ENCODE measurements around the gene APOA4. TPM values are rescaled to one million over a fixed set of nuclear protein-coding genes. Genes with fewer than 3 reads are reported as not detected.

Gene APOA4
- total and polyA plus RNA-seq, 2 of the 13 experiments (the other 11 are each of a cell fraction or from before 2014, with no cell fraction given), result 3.8 to 7.2 TPM

GRCh38 chr11:116832350-116833290 is 9.5 kb upstream of the APOA4 start (continued):
- no peak; the same call in 1 of the 2 replicates for TF ChIP-seq PRDM4 (CRISPR knock-in tag; IDR thresholded peaks at IDR 0.05; ENCODE audit: borderline replicate concordance)
- TF ChIP-seq ZNF564 (CRISPR knock-in tag; IDR thresholded peaks at IDR 0.05), result 0 out of 2 replicates have a peak, but pooled peaks have one; percentile 78
- TF ChIP-seq NFYC (CRISPR knock-in tag; IDR thresholded peaks at IDR 0.05), result peak; percentile 58; the same call in 1 of the 2 replicates
- peak; percentile 34; the same call in 1 of the 2 replicates for TF ChIP-seq ZNF724P (CRISPR knock-in tag; IDR thresholded peaks at IDR 0.05; ENCODE audit: borderline replicate concordance)
- no peak for TF ChIP-seq MZF1 (CRISPR knock-in tag; IDR thresholded peaks at IDR 0.05; ENCODE audit: borderline replicate concordance)
- peak; percentile 99 for TF ChIP-seq RARA (CRISPR knock-in tag; IDR thresholded peaks at IDR 0.05)
- no peak for TF ChIP-seq CC2D1A (CRISPR knock-in tag; IDR thresholded peaks at IDR 0.05)
- no peak for TF ChIP-seq ZNF260 (CRISPR knock-in tag; IDR thresholded peaks at IDR 0.05; ENCODE audit: borderline replicate concordance, low read depth)
- no peak for TF ChIP-seq ZFP62 (CRISPR knock-in tag; IDR thresholded peaks at IDR 0.05)
- no peak for TF ChIP-seq ZSCAN20 (CRISPR knock-in tag; IDR thresholded peaks at IDR 0.05; ENCODE audit: borderline replicate concordance)
- TF ChIP-seq, protein P1, sequence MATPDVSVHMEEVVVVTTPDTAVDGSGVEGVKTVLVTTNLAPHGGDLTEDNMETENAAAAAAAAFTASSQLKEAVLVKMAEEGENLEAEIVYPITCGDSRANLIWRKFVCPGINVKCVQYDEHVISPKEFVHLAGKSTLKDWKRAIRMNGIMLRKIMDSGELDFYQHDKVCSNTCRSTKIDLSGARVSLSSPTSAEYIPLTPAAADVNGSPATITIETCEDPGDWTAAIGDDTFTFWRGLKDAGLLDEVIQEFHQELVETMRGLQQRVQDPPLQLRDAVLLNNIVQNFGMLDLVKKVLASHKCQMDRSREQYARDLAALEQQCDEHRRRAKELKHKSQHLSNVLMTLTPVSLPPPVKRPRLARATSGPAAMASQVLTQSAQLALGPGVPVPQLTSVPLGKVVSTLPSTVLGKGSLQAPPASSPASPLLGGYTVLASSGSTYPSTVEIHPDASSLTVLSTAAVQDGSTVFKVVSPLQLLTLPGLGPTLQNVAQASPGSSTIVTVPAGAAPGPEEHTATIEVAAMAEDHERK (CRISPR knock-in tag; IDR thresholded peaks at IDR 0.05; ENCODE audit: low read depth), result no peak
- TF ChIP-seq ZZZ3 (CRISPR knock-in tag; IDR thresholded peaks at IDR 0.05; ENCODE audit: borderline replicate concordance), result peak; percentile 54; the same call in 1 of the 2 replicates
- peak; percentile 50; the same call in 1 of the 2 replicates for TF ChIP-seq ZNF501 (CRISPR knock-in tag; IDR thresholded peaks at IDR 0.05)
- TF ChIP-seq ZNF234 (CRISPR knock-in tag; conservative IDR thresholded peaks at IDR 0.05), result no peak
- TF ChIP-seq CTCF (CRISPR knock-in tag; IDR thresholded peaks at IDR 0.05), result peak; percentile 81
- TF ChIP-seq PLSCR1 (CRISPR knock-in tag; IDR thresholded peaks at IDR 0.05; ENCODE audit: borderline replicate concordance), result no peak
- TF ChIP-seq ZNF292 (CRISPR knock-in tag; IDR thresholded peaks at IDR 0.05; ENCODE audit: borderline replicate concordance, low read depth), result peak; percentile 75; the same call in 1 of the 2 replicates
- TF ChIP-seq, protein P2, sequence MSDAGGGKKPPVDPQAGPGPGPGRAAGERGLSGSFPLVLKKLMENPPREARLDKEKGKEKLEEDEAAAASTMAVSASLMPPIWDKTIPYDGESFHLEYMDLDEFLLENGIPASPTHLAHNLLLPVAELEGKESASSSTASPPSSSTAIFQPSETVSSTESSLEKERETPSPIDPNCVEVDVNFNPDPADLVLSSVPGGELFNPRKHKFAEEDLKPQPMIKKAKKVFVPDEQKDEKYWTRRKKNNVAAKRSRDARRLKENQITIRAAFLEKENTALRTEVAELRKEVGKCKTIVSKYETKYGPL (CRISPR knock-in tag; IDR thresholded peaks at IDR 0.05), result no peak; the same call in 1 of the 2 replicates
- peak; percentile 86 to 98 for TF ChIP-seq EP300 (IDR thresholded peaks at IDR 0.05; ENCODE audit: low read depth in 2 of 2, low read length in 2 of 2)
- TF ChIP-seq EP300 (CRISPR knock-in tag; IDR thresholded peaks at IDR 0.05; ENCODE audit: borderline replicate concordance), result peak; percentile 97
- no peak for TF ChIP-seq RARG (CRISPR knock-in tag; IDR thresholded peaks at IDR 0.05; ENCODE audit: low read depth)

All from HepG2 (cell line).